GM12874 (cell line): ENCODE results near the gene NR3C2.

Source experiments
- TF ChIP-seq, protein P1 (sequence below): IDR thresholded peaks from 2 replicates; pipeline ENCODE4 v1.5.1; 2011; ENCODE audit warnings: low read depth, mild to moderate bottlenecking, control low read depth, low read length, moderate library complexity; ENCODE audit not compliant: insufficient read depth

Gene NR3C2

DNA sequence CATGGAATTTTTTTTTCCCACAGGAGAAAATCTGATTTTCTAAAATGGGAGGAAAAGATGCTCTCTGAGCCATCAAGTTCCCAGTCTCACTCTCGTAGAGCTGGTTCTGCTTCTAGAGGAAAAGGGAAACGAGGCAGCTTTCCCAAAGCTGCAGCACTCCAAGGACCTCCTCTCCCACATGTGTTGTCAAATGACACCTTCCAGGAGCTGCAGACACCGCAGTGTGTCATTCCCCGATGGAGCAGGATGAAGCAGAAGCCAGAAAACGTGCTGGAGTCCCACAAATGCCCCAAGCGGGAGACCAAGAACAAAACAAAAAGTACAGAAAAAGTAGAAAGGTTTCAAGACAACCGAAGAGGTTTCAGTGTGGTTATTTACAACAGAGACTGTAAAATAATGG is 362.3 kb downstream of the NR3C2 start:
- TF ChIP-seq, protein P1, sequence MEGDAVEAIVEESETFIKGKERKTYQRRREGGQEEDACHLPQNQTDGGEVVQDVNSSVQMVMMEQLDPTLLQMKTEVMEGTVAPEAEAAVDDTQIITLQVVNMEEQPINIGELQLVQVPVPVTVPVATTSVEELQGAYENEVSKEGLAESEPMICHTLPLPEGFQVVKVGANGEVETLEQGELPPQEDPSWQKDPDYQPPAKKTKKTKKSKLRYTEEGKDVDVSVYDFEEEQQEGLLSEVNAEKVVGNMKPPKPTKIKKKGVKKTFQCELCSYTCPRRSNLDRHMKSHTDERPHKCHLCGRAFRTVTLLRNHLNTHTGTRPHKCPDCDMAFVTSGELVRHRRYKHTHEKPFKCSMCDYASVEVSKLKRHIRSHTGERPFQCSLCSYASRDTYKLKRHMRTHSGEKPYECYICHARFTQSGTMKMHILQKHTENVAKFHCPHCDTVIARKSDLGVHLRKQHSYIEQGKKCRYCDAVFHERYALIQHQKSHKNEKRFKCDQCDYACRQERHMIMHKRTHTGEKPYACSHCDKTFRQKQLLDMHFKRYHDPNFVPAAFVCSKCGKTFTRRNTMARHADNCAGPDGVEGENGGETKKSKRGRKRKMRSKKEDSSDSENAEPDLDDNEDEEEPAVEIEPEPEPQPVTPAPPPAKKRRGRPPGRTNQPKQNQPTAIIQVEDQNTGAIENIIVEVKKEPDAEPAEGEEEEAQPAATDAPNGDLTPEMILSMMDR, result no peak

DNA sequence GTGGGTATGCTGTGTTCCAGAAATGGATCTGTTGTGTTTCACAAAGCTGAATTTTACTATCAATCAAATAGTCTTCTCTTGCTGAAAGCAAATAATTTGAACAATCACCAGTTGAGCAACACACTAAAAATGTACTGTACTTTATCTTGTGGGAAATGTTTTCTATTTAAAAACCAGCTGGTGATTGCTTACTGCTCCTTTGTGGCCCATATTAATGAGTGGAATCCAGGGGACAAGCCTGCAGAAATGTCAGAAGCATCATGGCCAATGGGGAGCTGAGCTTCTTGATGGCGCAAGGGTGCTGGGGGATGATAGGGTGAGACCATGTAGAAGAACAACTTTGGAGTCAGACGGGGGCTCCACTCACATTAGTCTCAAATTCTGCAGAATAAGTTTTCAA is 364.2 kb downstream of the NR3C2 start:
- TF ChIP-seq, protein P1, result no peak

DNA sequence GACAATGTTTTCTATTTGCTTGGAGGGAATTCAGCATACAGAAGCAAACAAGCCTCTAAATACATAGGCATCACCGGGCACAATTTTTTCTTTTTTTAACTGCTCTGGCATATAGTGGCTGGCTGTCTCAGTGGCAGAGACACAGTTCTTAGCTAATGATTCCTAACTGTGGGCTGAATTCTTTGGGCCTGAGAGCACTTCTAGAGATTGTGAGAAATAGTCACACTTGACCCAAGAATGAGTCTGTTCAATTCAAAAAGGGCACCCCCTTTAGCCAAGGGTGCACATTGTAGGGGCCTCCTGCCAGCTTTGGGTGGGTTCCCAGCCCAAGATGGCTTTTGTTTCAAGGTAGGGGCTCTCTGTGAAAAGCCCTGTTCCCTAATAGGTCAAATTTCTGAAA is 364.6 kb downstream of the NR3C2 start:
- TF ChIP-seq, protein P1, result no peak

DNA sequence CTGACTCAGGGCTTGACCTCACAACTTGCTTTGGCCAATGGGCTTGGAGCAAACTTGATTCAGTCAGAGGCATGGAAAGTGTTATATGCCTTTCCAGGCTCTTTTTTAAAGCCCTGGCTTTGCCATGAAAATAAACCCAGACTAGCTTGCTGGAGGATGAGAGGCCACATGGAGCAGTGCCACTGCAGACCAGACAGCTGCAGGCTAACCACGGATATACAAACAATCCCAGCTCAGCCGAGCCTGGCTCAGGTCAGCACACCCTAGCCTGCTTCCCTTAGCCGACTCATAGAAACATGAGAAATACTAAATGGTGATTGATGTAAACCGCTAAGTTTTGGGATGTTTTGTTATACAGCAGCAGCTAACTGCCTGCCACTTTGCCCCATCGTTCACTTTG is 365.2 kb downstream of the NR3C2 start:
- TF ChIP-seq, protein P1, result no peak

DNA sequence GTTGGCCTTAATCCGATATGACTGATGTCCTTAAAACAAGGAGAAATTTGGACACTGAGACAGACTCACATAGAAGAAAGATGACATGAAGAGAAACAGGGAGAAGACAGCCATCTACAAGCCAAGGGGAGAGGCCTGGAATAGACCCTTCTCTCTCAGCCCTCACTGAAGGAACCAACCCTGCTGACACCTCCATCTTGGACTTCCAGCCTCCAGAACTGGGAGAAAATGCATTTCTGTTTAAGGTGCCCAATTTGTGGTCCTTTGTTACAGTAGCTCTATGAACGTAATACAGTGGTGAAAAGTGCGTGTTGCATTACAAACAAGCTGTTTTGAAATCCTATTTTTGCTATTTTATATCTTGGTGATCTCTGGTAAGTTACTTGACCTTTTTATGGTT is 366.8 kb downstream of the NR3C2 start:
- TF ChIP-seq, protein P1, result no peak

DNA sequence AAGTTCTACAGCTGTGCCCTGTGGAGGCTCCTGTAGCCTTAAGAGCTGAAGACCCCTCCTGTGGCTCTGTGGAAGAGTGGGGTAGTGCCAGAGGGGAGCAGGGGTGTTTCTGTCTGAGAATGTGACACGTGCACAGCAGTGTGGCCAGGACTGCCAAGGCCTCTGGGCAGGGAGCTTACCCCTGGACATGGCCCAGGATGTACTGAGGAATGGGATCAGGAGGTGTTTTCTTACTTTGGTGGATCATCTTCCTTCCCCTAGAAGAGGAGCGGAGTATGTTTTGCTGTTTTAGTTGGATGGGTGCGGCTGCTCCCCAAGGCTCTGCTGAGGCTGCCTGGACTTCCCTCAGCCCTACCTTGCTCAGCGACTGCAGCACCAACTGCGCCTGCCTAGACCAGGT is 367.8 kb downstream of the NR3C2 start:
- TF ChIP-seq, protein P1, result no peak

DNA sequence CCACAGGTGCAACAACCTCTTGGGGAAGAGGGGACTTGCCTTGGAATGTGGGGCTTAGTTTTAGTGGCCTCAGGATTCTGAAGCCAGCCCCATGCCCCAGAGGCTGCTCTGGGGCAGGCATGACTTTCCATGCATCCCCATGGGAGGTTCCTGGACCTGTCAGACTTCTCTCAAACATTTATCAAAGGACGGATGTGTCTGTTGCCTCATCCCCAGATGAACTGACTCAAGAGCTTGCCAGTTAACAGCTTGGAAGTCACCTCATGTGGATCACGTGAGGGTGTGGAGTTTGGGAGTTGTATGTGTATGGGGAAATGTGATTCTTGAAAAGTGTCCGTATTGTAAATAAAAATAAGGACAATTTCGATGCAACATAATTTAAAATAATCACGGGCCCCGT is 368.9 kb downstream of the NR3C2 start:
- TF ChIP-seq, protein P1, result no peak

DNA sequence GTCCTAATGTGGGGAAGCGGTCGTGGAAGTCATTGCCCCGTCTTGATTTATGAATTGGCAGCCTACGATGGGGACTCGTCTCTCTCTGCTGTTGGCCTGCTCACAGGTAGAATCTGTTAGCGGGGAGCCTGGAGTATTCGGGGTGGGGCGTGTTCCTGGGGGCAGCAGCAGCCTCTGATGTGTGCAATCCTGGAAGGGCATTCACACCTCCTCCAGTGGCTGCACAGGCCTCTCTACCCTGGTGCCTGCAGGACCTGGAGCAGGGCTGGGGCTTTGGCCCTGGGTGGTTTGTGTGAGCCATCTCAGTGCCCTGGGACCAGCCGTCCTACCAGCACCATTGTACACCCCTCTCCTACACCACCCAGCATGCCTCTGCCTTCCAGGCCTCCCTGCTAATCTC is 369.4 kb downstream of the NR3C2 start:
- TF ChIP-seq, protein P1, result no peak
